HG02588 (cell line): Measurements from ENCODE around the gene CADM4.
"Not testable (repeated sequence)": the region's sequence is repeated elsewhere in the genome, so short reads cannot be mapped to it uniquely, and the experiment has no call there.

ENCODE experiments used
- ATAC-seq: cut with Tn5 transposase; IDR thresholded peaks from one replicate; pipeline ENCODE4 v1.9.1; 2021; ENCODE audit warnings: mild to moderate bottlenecking, moderate library complexity; ENCODE audit not compliant: unreplicated experiment

The CADM4 gene, protein sequence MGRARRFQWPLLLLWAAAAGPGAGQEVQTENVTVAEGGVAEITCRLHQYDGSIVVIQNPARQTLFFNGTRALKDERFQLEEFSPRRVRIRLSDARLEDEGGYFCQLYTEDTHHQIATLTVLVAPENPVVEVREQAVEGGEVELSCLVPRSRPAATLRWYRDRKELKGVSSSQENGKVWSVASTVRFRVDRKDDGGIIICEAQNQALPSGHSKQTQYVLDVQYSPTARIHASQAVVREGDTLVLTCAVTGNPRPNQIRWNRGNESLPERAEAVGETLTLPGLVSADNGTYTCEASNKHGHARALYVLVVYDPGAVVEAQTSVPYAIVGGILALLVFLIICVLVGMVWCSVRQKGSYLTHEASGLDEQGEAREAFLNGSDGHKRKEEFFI

DNA sequence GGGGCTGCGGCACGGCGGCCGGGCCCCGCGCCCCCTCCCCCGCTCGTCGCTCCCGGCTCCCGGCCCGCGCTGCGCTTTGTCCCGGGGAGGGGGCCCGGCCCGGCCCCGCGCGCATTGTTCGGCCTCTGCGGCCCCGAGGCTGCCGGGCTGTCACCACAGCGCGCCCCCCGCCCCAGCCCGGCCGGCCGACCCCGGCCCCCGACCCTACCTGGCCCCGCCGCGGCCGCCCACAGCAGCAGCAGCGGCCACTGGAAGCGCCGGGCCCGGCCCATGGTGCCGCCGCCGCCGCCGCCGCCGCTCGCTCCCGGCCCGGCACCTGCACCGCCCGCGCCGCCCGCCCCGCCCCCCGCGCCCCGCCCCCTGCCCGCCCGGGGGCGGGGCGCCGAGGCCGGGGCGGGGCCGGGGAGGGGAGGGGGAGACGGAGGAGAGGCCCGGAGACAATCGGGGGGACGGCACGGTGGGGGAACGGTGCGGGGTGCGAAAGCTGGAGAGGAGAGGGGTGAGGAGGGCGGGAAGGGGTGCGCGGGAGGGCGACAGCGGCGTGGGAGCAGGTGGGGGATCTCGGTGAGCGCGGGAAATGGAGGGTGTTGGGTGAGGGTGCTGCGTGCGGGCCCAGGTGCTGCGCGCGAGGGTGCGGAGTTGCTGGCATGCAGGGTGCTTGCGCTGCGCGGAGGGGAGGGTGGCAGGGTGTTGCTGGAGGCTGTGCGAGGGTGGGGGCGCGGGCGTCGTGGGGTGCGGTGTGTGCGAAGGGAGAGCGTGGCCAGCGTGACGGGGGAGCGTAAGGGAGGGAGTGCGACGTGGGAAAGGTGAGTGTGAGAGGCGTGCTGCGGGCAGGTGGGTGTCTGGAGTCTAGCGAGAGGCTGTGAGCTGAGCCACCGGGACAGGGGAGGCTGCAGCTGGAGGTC, at the start of gene CADM4:
CADM4 (minus strand) TSS at position 332 of the 905 bp plus-strand sequence; CDS start at position 272, 60 bp downstream.
- no peak for ATAC-seq

DNA sequence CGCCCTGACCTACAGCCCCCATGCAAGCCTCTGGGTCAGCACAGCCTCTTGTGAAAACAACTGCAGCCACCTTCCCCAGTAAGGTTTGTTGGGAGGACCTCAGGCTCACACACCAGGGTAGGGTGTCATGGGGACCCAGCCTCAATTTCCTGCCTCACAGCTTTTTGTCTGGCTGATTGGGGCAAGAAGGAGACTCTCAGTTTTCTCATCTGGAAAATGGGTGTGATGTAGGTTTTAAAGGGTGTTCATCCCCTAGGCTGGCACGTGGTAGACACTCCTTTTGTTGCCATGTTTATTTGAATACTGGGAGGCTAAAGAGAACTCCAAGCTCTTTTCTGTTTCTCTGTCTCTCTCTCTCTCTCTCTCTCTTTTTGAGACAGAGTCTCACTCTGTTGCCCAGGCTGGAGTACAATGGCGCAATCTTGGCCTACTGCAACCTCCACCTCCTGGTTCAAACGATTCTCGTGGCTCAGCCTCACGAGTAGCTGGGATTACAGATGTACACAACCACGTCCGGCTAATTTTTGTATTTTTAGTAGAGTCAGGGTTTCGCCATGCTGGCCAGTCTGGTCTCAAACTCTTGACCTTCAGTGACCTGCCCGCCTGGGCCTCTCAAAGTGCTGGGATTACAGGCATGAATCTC, 48.5 kb upstream of the CADM4 start:
- no peak for ATAC-seq

DNA sequence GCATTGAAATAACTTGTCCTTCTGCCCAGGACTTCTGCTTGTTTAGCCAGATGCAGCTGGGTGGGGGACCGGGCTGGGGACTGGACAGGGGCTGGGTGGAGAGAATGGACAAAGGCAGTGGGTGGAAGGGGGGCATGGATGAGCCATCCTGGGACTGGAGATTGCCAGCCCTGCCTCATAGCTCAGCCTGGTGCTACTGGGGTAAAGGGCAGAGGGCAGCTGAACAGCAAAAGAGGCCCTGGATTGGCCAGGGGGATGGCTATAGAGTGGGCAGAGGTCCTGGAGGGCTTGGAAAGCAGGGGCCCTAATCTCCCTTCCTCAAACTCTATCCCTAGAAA, 48.0 kb upstream of the CADM4 start:
- ATAC-seq = no peak

DNA sequence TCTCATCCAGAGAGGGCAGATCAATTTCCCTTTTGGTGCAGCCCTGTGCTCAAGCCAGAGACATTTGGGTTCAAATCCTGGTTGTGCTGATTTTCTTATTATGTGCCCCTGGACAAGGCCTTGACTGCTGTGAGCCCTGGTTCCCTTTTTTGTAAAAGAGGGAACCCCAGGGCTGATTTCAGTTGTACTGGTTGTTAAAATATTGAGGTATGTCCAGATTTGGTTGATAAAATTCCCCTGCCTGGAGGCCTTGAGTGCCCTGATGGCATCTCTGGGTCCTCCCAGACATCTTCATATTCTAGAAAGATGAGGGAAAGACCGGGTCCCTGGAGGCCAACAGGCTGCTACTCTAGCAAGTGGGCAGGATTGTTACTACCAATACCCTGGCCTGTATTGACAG, 44.7 kb upstream of the CADM4 start:
- no peak for ATAC-seq

DNA sequence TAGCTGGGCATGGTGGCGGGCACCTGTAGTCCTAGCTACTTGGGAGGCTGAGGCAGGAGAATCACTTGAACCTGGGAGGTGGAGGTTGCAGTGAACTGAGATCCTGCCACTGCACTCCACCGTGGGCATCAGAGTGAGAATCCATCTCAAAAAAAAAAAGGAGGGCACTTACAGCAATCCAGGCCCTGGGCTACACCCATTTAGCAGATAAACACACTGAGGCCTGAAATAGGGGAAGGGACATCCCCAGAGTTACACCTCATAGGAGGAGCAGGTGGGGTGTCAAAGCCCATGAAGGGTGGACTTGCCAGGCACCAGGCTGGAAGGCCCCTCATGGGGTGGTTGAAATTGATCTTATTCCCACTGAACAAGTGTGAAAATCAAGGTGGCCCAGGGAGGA, 44.3 kb upstream of the CADM4 start:
- ATAC-seq = no peak

DNA sequence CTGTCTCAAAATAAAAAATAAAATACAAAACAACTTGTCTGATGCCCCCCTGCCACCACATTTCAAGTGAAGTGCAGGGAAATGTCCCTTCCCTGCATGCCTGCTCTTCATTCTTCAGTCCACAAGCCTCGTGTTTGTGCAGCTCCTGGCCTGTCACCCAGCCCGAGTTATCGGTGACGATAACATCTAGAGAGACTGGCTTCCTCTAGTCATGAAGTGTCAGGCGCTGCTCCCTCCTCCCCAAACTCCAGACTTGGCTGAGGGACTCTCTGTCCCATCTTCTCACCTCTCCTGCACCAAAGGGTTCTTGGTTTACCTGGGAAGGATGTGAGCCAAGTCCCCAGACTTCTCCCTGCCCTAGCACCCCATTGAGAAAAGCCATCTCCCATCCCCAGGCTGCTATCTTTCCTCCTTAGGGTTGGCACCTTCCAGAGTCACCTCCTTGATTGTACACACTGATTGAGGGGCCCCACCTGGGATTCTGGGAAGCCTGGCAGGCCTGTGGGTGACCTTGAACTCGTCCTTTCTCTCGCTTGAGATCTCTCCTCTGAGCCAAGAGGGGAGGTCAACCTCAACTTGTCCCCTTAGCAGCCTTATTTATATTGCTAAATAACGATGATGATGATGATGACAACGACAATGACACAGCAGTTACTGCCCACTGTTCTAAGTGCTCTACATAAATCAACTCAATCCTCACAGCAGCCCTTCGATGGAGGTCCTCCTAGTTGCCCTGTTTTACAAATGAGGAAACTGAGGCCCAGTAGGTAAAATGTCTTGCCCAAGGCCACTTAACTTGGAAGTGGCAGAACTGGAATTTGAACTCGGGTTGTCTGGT, 43.4 kb upstream of the CADM4 start:
- no peak for ATAC-seq

DNA sequence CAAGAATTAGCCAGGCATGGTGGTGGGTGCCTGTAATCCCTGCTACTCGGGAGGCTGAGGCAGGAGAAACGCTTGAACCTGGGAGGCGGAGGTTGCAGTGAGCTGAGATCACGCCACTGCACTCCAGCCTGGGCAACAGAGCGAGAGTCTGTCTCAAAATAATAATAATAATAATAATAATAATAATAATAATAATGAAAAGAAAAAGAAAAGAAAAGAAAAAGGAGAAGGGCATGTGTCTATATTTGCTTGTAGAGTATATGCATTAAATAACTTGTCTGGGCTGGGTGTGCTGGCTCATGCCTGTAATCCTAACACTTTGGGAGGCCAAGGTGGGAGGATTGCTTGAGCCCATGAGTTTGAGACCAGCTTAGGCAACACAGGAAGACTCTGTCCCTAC, 42.6 kb upstream of the CADM4 start:
- ATAC-seq = not testable (repeated sequence)

DNA sequence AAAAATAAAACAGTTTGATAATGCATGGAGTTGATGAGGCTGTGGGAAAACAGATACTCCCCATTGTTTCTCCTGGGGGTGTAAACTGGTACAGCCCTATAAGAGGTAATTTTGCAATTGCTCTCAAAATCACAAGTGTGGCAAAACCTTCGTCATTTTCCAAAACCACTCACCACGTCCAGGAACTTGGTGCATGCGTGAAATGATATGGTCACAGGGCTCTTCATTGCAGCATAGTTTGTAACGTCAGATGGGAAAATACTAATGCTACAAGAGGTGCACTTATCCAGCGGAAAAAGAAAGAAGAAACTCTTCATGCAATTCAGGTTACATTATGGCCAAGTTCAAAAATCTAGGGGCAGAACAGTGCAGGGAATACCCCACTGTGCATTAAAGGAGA, 42.2 kb upstream of the CADM4 start:
- ATAC-seq = no peak

DNA sequence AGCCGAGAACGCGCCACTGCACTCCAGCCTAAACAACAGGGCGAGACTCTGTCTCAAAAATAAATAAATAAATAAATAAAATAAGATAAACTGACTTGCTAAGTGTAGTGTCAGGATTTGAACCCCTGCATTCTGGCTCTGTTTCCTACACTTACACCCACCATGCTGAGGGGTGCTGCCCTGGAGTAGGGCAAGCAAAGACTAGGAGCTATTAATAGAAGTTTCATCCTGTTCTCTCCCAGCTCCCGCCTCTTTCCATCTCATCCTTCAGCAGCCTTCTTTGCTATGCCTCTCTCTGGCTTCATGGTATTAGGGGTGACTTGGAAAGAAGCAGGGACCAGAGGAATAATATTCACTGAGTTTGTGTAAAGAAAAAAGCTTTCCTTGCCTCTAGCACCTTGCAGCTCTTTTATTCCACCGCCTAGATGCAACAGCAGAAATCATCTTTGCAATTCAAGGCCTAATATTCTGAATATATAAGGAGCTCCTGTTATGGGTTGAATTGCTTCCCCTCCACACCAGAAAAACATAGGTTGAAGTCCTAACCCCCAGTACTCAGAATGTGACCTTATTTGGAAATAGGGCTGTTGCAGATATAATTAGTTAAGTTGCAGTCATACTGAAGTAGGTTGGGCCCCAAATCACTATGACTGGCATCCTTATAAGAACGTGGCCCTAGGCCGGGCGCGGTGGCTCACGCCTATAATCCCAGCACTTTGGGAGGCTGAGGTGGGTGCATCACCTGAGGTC, 39.0 kb upstream of the CADM4 start:
- no peak for ATAC-seq

DNA sequence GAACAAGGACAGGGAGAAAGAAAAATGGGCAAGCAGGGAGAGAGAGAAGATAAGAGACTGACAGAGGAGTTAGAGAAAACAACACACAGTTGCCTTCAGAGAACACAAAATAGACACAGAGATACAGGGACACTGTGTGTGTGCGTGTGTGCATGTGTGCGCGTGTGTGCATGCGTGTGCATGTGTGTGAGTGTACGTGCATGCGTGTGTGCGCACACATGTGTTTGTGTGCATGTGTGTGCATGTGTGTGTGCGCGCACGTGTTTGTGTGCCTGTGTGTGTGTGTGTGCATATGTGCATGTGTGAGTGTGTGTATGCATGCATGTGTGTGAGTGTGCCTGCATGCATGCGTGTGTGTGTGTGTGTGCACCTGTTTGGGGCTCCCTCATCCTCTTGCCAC, 36.3 kb upstream of the CADM4 start:
- ATAC-seq = no peak

DNA sequence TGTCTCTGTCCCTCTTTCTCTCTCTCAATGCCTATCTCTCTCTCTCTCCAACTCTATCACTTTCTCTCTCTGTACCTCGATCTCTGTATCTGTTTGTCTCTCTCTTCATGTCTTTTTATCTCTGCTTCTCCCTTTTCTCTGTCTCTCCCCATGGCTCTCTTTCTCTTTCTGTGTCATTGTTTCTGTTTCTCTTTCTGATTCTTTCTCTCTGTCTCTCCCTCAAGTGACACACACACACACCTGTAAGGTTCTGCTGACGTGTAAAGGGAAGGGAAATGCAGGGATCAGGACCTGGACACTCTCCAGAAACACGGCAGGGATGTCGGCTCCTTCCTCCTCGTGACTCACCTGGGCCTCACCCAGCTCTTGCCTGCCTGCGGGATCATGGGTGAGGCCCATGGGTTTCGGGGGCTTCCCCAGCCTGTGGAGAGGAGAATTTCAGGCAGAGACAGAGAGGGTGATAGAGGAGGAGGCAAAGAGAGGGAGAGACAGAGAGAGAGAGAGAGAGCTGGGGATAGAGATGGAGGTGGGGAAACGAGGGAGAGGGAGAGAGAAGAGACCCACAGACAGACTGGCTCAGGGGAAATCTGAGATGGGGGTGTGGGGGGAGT, 35.7 kb upstream of the CADM4 start:
- no peak for ATAC-seq

DNA sequence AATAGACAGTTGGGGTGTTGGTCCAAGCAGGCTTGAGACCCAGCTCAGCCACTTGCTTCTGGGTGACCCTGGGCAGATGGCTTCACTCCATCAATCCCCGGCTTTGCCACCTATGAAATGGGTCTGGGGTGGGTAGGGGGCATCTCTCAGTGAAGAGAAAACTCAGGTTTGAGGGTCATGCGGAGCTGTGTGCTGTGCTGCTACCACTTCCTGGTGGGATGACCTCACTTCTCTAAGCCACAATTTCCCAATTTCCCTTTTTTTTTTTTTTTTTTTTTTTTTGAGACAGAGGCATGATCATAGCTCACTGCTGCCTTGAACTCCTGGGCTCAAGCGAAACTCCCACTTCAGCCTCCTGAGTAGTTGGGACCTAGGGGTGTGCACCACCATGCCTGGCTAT, 34.9 kb upstream of the CADM4 start:
- no peak for ATAC-seq

DNA sequence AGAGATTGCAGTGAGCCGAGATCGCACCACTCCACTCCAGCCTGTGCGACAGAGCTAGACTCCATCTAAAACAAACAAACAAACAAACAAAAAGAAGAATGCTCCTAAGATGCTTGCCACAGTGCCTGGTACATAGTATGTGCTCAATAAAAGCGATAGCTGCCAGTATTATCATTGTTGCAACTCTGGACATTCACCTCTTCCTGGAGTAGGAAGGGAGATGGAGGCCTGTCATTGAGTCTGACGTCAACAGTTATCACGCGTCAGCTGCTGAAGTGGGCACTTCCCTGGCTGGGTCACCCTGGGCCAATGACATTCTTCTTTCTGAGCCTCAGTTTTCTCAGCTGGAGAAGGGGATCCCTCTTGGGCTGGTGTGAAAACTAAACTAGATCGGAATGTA, 34.5 kb upstream of the CADM4 start:
- no peak for ATAC-seq

DNA sequence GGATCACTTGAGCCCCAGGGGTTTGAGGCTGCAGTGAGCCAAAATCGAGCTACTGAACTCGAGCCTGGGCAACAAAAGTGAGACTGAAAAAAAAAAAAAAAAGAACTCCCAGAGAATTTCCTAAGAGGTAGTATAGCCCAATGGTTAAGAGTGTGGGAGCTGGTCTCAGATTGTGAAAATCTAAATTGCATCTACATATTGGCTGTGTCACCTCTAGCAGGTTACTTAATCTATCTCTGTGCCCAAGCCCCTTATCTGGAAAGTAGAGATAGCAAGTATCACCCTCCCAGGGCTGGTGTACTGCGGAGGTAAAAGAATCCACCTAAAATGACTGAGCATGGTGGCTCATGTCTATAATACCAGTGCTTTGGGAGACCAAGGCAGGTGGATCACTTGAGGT, 34.0 kb upstream of the CADM4 start:
- no peak for ATAC-seq

DNA sequence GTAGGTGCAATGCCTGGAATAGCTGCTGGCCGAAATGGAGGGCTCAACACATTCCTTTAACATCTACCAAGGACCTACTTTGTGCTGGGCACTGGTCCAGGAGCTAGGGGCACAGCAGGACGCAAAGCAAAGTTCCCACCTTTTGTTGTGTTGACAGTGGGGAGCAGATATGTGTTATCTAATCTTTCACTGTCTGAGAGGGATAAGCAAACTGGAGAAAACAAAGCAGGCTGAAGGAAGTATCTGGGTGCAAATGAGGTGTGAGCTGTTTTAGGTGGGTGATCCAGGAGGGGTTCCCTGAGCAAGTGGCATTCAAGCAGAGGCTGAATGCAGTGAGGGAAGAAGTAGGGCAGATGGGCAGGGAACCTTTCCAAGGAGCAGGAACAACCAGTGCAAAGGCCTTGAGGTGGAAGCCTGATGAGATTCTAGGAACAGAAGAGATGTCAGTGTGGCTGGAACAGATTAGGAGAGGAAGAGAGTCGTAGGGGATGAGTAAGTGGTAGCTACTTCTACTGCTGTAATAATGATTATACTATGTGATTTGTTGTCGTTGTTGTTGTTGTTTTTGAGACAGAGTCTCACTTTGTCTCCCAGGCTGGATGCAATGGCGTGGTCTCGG, 32.5 kb upstream of the CADM4 start:
- ATAC-seq = no peak

DNA sequence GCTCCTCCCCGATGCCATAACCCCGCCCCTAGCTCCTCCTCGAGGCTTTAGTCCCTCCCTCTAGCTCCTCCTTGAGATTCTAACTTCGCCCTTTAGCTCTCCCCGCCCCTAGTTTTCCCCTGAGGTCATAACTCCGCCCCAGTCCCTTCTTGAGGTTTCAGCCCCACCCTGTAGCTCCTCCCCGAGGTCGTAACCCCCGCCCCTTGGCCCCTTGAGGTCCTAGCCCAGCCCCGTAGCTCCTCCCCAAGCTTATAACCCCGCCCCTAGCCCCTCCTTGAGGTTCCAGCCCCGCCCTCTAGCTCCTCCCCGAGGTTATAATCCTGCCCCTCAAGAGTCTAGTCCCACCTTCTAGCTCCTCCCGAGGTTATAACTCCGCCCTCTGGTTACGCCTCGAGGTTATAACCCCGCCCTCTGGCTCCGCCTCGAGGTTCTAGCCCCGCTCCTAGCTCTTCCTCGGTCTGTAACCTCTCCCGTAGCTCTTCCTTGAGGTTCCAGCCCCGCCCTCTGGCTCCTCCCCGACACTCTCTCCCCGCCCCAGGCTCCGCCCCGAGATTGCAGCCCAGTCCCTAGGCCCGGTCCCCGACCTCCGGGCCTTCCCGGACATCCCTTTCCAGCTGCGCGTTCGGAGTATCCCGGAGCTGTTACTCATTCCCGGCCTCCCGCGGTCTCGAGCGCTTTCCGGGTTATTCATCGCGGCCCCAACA, 28.9 kb upstream of the CADM4 start:
- peak; percentile 88 for ATAC-seq

DNA sequence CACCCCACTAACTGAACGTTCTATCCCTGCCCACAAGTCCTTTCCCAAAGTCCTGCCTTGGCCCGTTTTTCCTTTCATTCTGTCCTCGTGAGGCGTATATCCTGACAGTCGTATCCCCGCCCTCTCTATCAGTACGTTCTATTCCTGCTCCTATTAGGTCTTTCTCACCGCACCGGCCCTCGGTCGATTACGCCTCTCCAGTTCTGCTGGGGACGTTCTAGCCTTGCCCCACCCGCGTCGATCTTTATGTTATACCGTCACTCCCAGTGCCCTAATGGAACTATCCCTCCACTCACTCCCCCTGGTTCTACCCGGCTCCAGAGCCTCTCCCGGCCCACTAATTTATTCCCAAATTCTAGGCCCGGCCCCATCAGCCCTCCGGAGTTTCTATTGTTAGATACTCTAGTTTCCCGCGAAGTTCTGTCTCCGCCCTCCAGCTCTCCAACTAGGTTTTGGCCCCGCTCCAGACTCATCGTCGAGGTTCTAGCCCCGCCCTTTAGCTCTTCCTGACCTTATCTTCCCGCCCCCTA, 28.3 kb upstream of the CADM4 start:
- no peak for ATAC-seq

DNA sequence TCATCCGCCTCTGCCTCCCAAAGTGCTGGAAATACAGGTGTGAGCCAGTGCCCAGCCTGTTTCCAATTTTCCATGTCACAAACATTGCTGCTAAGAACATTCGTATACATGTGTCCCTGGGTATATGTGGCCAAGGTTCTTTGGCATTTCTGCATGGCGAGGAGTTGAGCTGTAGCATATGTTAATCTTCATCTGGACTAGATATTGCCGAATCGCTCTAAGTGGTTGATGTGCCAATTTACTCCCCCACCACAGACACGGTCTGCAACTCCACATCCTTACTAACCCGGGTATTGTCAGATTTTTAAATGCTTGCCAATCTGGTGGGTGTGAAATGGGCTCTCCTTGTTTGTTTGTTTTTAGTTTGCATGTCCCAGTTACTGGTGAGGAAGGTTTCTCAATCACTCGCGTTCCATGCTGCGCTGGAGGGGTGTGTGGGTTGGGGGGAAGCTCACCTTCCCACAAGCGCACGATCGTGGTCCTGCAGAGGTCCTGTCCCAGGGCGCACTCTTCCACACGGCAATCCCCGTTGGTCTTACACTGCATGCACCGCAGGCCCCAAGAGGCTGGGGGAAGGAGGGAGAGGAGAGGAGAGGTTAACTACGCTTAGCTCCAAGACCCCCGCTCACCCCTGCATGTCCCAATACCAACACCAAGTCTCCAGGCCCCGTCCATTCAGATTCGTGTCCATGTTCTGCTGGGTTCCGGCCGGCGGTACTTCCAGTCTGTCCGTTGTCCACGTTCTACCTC, 27.7 kb upstream of the CADM4 start:
- no peak for ATAC-seq
